ENCODE data around the gene WSB1. TPM values are rescaled to one million over a fixed set of nuclear protein-coding genes. Genes with fewer than 3 reads are reported as not detected.

WSB1 gene
- total and polyA plus RNA-seq, 8 donors: 264 to 536 (median 421) TPM

GRCh38 chr17:27299384-27300049, 5.6 kb downstream of the WSB1 start:
- no peaks in the 10 kb centered on the region for H3K9me3 ChIP-seq
- peaks cover 24 to 81% of the 10 kb centered on the region in 2 donors for H3K4me1 ChIP-seq
- peaks cover 0 to 40% of the 10 kb centered on the region in 2 donors for H3K36me3 ChIP-seq
- peak overlapping the region; percentile 0 to 42 for H3K27ac ChIP-seq
- no peak for DNase-seq
- intact Hi-C loops (cut with DNase I): no loop called here
- ATAC-seq: no peak
- H3K27me3 ChIP-seq: no peaks in the 10 kb centered on the region
- H3K4me3 ChIP-seq: no peak overlapping the region
- TF ChIP-seq CTCF (IDR thresholded peaks at IDR 0.05): no peak

GRCh38 chr17:27303734-27304133, 9.8 kb downstream of the WSB1 start:
- no peaks in the 10 kb centered on the region for H3K27me3 ChIP-seq
- peaks cover 10 to 74% of the 10 kb centered on the region in 2 donors for H3K36me3 ChIP-seq
- ATAC-seq (no peak), DNase-seq (no peak)
- H3K4me1 ChIP-seq: peaks cover 24 to 99% of the 10 kb centered on the region in 2 donors
- intact Hi-C loops (cut with DNase I): no loop called here
- H3K27ac ChIP-seq: no peak overlapping the region
- TF ChIP-seq CTCF (IDR thresholded peaks at IDR 0.05): no peak
- H3K4me3 ChIP-seq: no peak overlapping the region
- H3K9me3 ChIP-seq: no peaks in the 10 kb centered on the region

GRCh38 chr17:27306276-27306835, 12.4 kb downstream of the WSB1 start:
- Histone ChIP-seq H3K36me3 (peaks cover 10 to 96% of the 10 kb centered on the region in 2 donors), H3K9me3 (no peaks in the 10 kb centered on the region), H3K4me3 (no peak overlapping the region), H3K4me1 (peaks cover 12 to 77% of the 10 kb centered on the region in 2 donors), H3K27ac (peak overlapping the region in 1 of 2 donors; percentile 46), H3K27me3 (no peaks in the 10 kb centered on the region)
- no peak for ATAC-seq
- peak in 1 of 4 donors; percentile 24 for DNase-seq
- TF ChIP-seq CTCF (IDR thresholded peaks at IDR 0.05): no peak
- intact Hi-C loops (cut with DNase I): no loop called here

GRCh38 chr17:27310565-27311110, 16.7 kb downstream of the WSB1 start:
- Histone ChIP-seq H3K36me3 (peaks cover 10 to 100% of the 10 kb centered on the region in 2 donors), H3K27me3 (no peaks in the 10 kb centered on the region), H3K4me3 (no peak overlapping the region), H3K9me3 (no peaks in the 10 kb centered on the region), H3K27ac (peak overlapping the region in 1 of 2 donors; percentile 33), H3K4me1 (peaks cover 11 to 42% of the 10 kb centered on the region in 2 donors)
- intact Hi-C loops (cut with DNase I): no loop called here
- no peak for TF ChIP-seq CTCF (IDR thresholded peaks at IDR 0.05)
- no peak for ATAC-seq
- DNase-seq: no peak

GRCh38 chr17:27313301-27313700, 19.4 kb downstream of the WSB1 start:
- peaks cover 0 to 21% of the 10 kb centered on the region in 2 donors for H3K4me1 ChIP-seq
- peaks cover 0 to 100% of the 10 kb centered on the region in 2 donors for H3K36me3 ChIP-seq
- ATAC-seq (no peak), DNase-seq (no peak)
- intact Hi-C loops (cut with DNase I): no loop called here
- no peak overlapping the region for H3K4me3 ChIP-seq
- H3K27ac ChIP-seq: no peak overlapping the region
- no peak for TF ChIP-seq CTCF (IDR thresholded peaks at IDR 0.05)
- H3K9me3 ChIP-seq: no peaks in the 10 kb centered on the region
- no peaks in the 10 kb centered on the region for H3K27me3 ChIP-seq

Measured in left lung (tissue), 10 donors.